Parathyroid adenoma (tissue), 2 donors: ENCODE results near the gene TRPV3.
"Not testable (repeated sequence)": the region's sequence is repeated elsewhere in the genome, so short reads cannot be mapped to it uniquely, and the experiment has no call there.

Source experiments
- H2AFZ ChIP-seq: fragments of 300-600 bp; sonication (generic); one replicate; pipeline ENCODE4 v1.7.0; 2017; ENCODE audit warnings: antibody characterized with exemption, mild to moderate bottlenecking
- H3K27ac ChIP-seq: fragments of 300-600 bp; sonication (generic); one replicate; pipeline ENCODE4 v1.7.0; 2017
- H3K27me3 ChIP-seq: fragments of 300-600 bp; sonication (generic); one replicate; pipeline ENCODE4 v1.7.0; 2017; ENCODE audit warnings: low read length; ENCODE audit not compliant: control insufficient read depth, insufficient read depth
- H3K36me3 ChIP-seq: fragments of 300-600 bp; sonication (generic); one replicate; pipeline ENCODE4 v1.7.0; 2017; ENCODE audit warnings: low read length; ENCODE audit not compliant: control insufficient read depth, insufficient read depth
- H3K4me1 ChIP-seq: fragments of 300-600 bp; sonication (generic); one replicate; pipeline ENCODE4 v1.7.0; 2017; ENCODE audit warnings: control low read depth
- H3K4me2 ChIP-seq: fragments of 300-600 bp; sonication (generic); one replicate; pipeline ENCODE4 v1.7.0; 2017; ENCODE audit warnings: low read length
- H3K4me3 ChIP-seq: fragments of 300-600 bp; sonication (generic); one replicate; pipeline ENCODE4 v1.7.0; 2017; ENCODE audit warnings: low read depth, low read length
- H3K79me2 ChIP-seq: fragments of 300-600 bp; sonication (generic); one replicate; pipeline ENCODE4 v1.7.0; 2017; ENCODE audit warnings: control low read depth
- H3K9ac ChIP-seq: fragments of 300-600 bp; sonication (generic); one replicate; pipeline ENCODE4 v1.7.0; 2017; ENCODE audit warnings: mild to moderate bottlenecking
- H3K9me3 ChIP-seq: fragments of 300-600 bp; sonication (generic); one replicate; pipeline ENCODE4 v1.7.0; 2017; ENCODE audit warnings: low read length; ENCODE audit not compliant: control insufficient read depth
- TF ChIP-seq, protein P1 (sequence below): fragments of 300-600 bp; sonication (generic); IDR thresholded peaks from one replicate; pipeline ENCODE4 v1.7.0; 2017; ENCODE audit warnings: antibody characterized with exemption, mild to moderate bottlenecking
- donor health status: primary hyperparathyroidism.

TRPV3 gene

GRCh38 chr17:3524024-3524423 lies 33.6 kb downstream of the TRPV3 start:
- Histone ChIP-seq H3K27ac (no peak overlapping the region), H3K4me1 (no peaks in the 10 kb centered on the region), H3K79me2 (no peaks in the 10 kb centered on the region), H3K4me2 (no peak overlapping the region), H3K9me3 (no peaks in the 10 kb centered on the region), H3K27me3 (no peaks in the 10 kb centered on the region), H3K4me3 (no peak overlapping the region), H2AFZ (no peak overlapping the region), H3K36me3 (no peaks in the 10 kb centered on the region), H3K9ac (no peak overlapping the region)
- TF ChIP-seq, protein P1, sequence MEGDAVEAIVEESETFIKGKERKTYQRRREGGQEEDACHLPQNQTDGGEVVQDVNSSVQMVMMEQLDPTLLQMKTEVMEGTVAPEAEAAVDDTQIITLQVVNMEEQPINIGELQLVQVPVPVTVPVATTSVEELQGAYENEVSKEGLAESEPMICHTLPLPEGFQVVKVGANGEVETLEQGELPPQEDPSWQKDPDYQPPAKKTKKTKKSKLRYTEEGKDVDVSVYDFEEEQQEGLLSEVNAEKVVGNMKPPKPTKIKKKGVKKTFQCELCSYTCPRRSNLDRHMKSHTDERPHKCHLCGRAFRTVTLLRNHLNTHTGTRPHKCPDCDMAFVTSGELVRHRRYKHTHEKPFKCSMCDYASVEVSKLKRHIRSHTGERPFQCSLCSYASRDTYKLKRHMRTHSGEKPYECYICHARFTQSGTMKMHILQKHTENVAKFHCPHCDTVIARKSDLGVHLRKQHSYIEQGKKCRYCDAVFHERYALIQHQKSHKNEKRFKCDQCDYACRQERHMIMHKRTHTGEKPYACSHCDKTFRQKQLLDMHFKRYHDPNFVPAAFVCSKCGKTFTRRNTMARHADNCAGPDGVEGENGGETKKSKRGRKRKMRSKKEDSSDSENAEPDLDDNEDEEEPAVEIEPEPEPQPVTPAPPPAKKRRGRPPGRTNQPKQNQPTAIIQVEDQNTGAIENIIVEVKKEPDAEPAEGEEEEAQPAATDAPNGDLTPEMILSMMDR, result no peak

GRCh38 chr17:3519472-3519871 lies 38.1 kb downstream of the TRPV3 start:
- not testable (repeated sequence) for H3K79me2 ChIP-seq, H2AFZ ChIP-seq, H3K9me3 ChIP-seq, H3K4me2 ChIP-seq, H3K36me3 ChIP-seq, H3K4me3 ChIP-seq, H3K27me3 ChIP-seq, H3K9ac ChIP-seq, H3K27ac ChIP-seq, H3K4me1 ChIP-seq

DNA sequence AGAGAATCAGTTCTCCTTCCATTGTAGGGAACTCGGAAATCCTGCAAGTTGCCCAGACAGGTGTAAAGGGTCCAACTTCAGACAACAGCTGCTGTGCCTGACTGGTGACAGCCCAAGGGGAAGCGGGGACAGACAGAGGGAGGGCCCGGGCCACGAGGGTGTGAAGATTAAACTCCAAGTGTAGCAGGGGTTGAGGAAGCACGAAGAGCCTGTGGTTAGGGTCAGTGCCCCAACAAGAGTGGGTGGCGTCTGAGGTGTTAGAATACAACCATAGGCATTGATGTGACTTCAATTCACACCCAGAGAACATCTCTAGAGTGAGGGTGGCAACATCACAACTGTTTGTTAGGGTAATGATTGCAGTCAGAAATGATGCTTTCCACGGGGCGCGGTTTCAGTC lies 42.7 kb downstream of the TRPV3 start:
- no peaks in the 10 kb centered on the region for H3K9me3 ChIP-seq
- H3K9ac ChIP-seq, result no peak overlapping the region
- no peaks in the 10 kb centered on the region for H3K36me3 ChIP-seq
- no peak overlapping the region for H3K4me2 ChIP-seq
- TF ChIP-seq, protein P1, result no peak
- peaks cover 9% of the 10 kb centered on the region for H3K4me1 ChIP-seq
- no peaks in the 10 kb centered on the region for H3K27me3 ChIP-seq
- no peak overlapping the region for H3K27ac ChIP-seq
- H3K79me2 ChIP-seq, result no peaks in the 10 kb centered on the region
- no peak overlapping the region for H2AFZ ChIP-seq
- H3K4me3 ChIP-seq, result no peak overlapping the region

DNA sequence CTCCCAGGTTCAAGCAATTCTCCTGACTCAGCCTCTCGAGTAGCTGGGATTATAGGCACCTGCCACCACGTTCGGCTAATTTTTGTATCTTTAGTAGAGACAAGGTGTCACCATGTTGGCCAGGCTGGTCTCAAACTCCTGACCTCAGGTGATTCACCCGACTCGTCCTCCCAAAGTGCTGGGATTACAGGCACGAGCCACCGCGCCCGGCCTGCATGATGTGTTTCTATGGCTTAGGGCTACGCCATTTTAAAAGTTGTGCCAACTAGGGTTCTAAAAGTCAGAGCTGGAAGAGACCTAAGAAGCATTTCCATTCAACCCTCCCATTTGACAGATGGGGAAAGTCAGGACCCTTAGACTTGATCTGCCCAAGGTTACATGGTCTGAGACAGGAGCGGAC lies 43.4 kb downstream of the TRPV3 start:
- not testable (repeated sequence) for H3K4me2 ChIP-seq, H3K79me2 ChIP-seq, H3K9ac ChIP-seq, H3K4me1 ChIP-seq, H3K27me3 ChIP-seq, H3K4me3 ChIP-seq, H3K9me3 ChIP-seq, H2AFZ ChIP-seq, H3K27ac ChIP-seq, H3K36me3 ChIP-seq

GRCh38 chr17:3513305-3514035 lies 44.1 kb downstream of the TRPV3 start:
- Histone ChIP-seq H3K36me3 (no peaks in the 10 kb centered on the region), H3K4me3 (peak overlapping the region; percentile 24), H3K9ac (no peak overlapping the region), H3K9me3 (no peaks in the 10 kb centered on the region), H3K27me3 (no peaks in the 10 kb centered on the region), H3K79me2 (no peaks in the 10 kb centered on the region), H2AFZ (peak overlapping the region; percentile 60), H3K27ac (peak overlapping the region; percentile 80), H3K4me1 (peaks cover 9% of the 10 kb centered on the region), H3K4me2 (peak overlapping the region; percentile 56)
- TF ChIP-seq, protein P1, result no peak
